ENCODE data around the gene HACD4.

DNA sequence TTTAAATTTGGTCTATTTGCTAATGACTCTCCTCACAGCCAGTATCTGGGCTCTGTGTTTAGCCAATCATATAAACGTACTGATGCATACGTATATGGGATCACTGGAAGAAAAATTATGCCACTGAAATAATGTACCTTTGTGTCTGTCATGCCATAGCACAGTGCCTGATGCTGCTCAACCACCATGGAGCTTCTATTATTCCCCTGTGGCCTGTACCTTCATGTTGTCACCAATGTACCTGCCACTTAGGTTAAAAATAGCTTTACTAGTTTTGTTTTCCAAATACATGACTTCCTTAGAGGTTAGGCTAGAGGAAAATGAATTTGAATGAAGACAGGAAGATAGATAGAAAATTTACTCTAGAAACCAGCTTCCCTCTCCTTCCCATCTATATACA, 34.6 kb downstream of the HACD4 start:
- TF ChIP-seq POLR2A (IDR thresholded peaks at IDR 0.05), result no peak
- no peak for TF ChIP-seq CTCF (IDR thresholded peaks at IDR 0.05 in 4 of 5, conservative IDR thresholded peaks at IDR 0.05 in 1 of 5)

Measured in gastrocnemius medialis (tissue), 4 donors.